ENCODE data around the gene GRID2IP.
"Not testable (repeated sequence)": the region's sequence is repeated elsewhere in the genome, so short reads cannot be mapped to it uniquely, and the experiment has no call there.

Gene GRID2IP

GRCh38 chr7:6451224-6451705 lies 100.0 kb downstream of the GRID2IP start:
- Histone ChIP-seq H3K27me3 (ENCODE audit: control insufficient read depth in 1 of 2, insufficient read depth in 1 of 2, low read length in 2 of 2) (no peaks in the 10 kb centered on the region), H2AFZ (ENCODE audit: low read depth, low read length) (no peak overlapping the region), H3K9me3 (ENCODE audit: control insufficient read depth, low read length) (no peaks in the 10 kb centered on the region), H3K4ac (ENCODE audit: low read depth in 1 of 2, low read length in 2 of 2) (no peak overlapping the region), H3K36me3 (ENCODE audit: control insufficient read depth in 1 of 2, insufficient read depth in 2 of 2, low read depth in 1 of 2, low read length in 2 of 2) (no peaks in the 10 kb centered on the region), H2BK15ac (ENCODE audit: low read depth, poor library complexity, severe bottlenecking) (no peak overlapping the region), H3K4me3 (ENCODE audit: insufficient read depth in 1 of 2, low read depth in 1 of 2, low read length in 2 of 2) (no peak overlapping the region), H2BK120ac (ENCODE audit: low read depth, low read length) (no peak overlapping the region), H2BK5ac (ENCODE audit: low read depth, low read length, poor library complexity, severe bottlenecking) (no peak overlapping the region), H3K9ac (ENCODE audit: low read length) (no peak overlapping the region), H3K18ac (ENCODE audit: low read depth in 1 of 2, low read length in 2 of 2) (no peak overlapping the region), H3K79me1 (replicated peaks; ENCODE audit: low read length, poor library complexity, severe bottlenecking) (peaks cover 3% of the 10 kb centered on the region), H3K4me2 (ENCODE audit: low read length, poor library complexity, severe bottlenecking) (no peak overlapping the region), H2AK5ac (ENCODE audit: low read length, severe bottlenecking) (no peak overlapping the region), H3K27ac (ENCODE audit: low read length, poor library complexity, severe bottlenecking) (no peak overlapping the region), H3K4me1 (ENCODE audit: control insufficient read depth, insufficient read depth, low read depth, low read length) (peaks cover 8% of the 10 kb centered on the region), H3K23ac (ENCODE audit: low read length in 2 of 2) (peak overlapping the region in 1 of 2 experiments; percentile 94), H4K8ac (ENCODE audit: low read length) (no peak overlapping the region), H2BK12ac (ENCODE audit: low read length in 2 of 2) (no peak overlapping the region), H3K14ac (ENCODE audit: low read length in 2 of 2) (no peak overlapping the region), H4K91ac (ENCODE audit: low read length) (no peak overlapping the region)
- WGBS, result 92% methylated on average over 6 of the region's 6 CpGs
- no peak for DNase-seq

- not testable (repeated sequence) for H3K27ac ChIP-seq (ENCODE audit: low read length, poor library complexity, severe bottlenecking); H3K79me1 ChIP-seq (replicated peaks; ENCODE audit: low read length, poor library complexity, severe bottlenecking); H3K18ac ChIP-seq (ENCODE audit: low read depth in 1 of 2, low read length in 2 of 2); H3K36me3 ChIP-seq (ENCODE audit: control insufficient read depth in 1 of 2, insufficient read depth in 2 of 2, low read depth in 1 of 2, low read length in 2 of 2); H2BK120ac ChIP-seq (ENCODE audit: low read depth, low read length); H3K9ac ChIP-seq (ENCODE audit: low read length); H2BK5ac ChIP-seq (ENCODE audit: low read depth, low read length, poor library complexity, severe bottlenecking); H4K8ac ChIP-seq (ENCODE audit: low read length); DNase-seq; H2BK15ac ChIP-seq (ENCODE audit: low read depth, poor library complexity, severe bottlenecking); H3K23ac ChIP-seq (ENCODE audit: low read length in 2 of 2); H3K14ac ChIP-seq (ENCODE audit: low read length in 2 of 2); H3K27me3 ChIP-seq (ENCODE audit: control insufficient read depth in 1 of 2, insufficient read depth in 1 of 2, low read length in 2 of 2); H3K4me3 ChIP-seq (ENCODE audit: insufficient read depth in 1 of 2, low read depth in 1 of 2, low read length in 2 of 2); H3K9me3 ChIP-seq (ENCODE audit: control insufficient read depth, low read length); H2AK5ac ChIP-seq (ENCODE audit: low read length, severe bottlenecking); H3K4ac ChIP-seq (ENCODE audit: low read depth in 1 of 2, low read length in 2 of 2); H2AFZ ChIP-seq (ENCODE audit: low read depth, low read length); H2BK12ac ChIP-seq (ENCODE audit: low read length in 2 of 2); H3K4me2 ChIP-seq (ENCODE audit: low read length, poor library complexity, severe bottlenecking); H4K91ac ChIP-seq (ENCODE audit: low read length)
- 96% methylated on average over 9 of the region's 10 CpGs for WGBS
- H3K4me1 ChIP-seq (ENCODE audit: control insufficient read depth, insufficient read depth, low read depth, low read length), result peaks cover 10% of the 10 kb centered on the region
These were observed 100.7 kb downstream of the GRID2IP start for GRCh38 chr7:6450591-6450990.

DNA sequence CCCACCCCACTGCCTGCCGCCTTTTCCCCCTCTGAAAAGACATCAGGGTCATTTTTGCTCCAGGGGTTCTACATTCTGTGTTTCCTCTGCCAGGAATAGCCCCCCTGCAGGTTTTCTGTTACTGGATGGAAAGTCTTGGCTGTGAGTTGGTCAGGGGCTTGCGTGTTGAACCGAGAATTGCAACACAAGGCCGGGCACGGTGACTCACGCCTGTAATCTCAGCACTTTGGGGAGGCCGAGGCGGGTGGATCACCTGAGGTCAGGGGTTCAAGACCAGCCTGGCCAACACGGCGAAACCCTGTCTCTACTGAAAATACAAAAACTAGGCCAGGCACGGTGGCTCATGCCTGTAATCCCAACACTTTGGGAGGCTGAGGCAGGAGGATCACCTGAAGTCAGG lies 101.4 kb downstream of the GRID2IP start:
- H3K27ac ChIP-seq (ENCODE audit: low read length, poor library complexity, severe bottlenecking); H3K18ac ChIP-seq (ENCODE audit: low read depth in 1 of 2, low read length in 2 of 2); H3K14ac ChIP-seq (ENCODE audit: low read length in 2 of 2); H4K91ac ChIP-seq (ENCODE audit: low read length); H2BK5ac ChIP-seq (ENCODE audit: low read depth, low read length, poor library complexity, severe bottlenecking); H3K4me3 ChIP-seq (ENCODE audit: insufficient read depth in 1 of 2, low read depth in 1 of 2, low read length in 2 of 2); H2AK5ac ChIP-seq (ENCODE audit: low read length, severe bottlenecking); H3K9ac ChIP-seq (ENCODE audit: low read length); H3K79me1 ChIP-seq (replicated peaks; ENCODE audit: low read length, poor library complexity, severe bottlenecking); H4K8ac ChIP-seq (ENCODE audit: low read length); H3K9me3 ChIP-seq (ENCODE audit: control insufficient read depth, low read length); H3K4me2 ChIP-seq (ENCODE audit: low read length, poor library complexity, severe bottlenecking); H3K4ac ChIP-seq (ENCODE audit: low read depth in 1 of 2, low read length in 2 of 2); DNase-seq; H2BK12ac ChIP-seq (ENCODE audit: low read length in 2 of 2); H2BK120ac ChIP-seq (ENCODE audit: low read depth, low read length); H3K23ac ChIP-seq (ENCODE audit: low read length in 2 of 2); H3K27me3 ChIP-seq (ENCODE audit: control insufficient read depth in 1 of 2, insufficient read depth in 1 of 2, low read length in 2 of 2); H2BK15ac ChIP-seq (ENCODE audit: low read depth, poor library complexity, severe bottlenecking); H2AFZ ChIP-seq (ENCODE audit: low read depth, low read length): not testable (repeated sequence)
- WGBS, result 86% methylated on average over 8 of the region's 11 CpGs
- H3K4me1 ChIP-seq (ENCODE audit: control insufficient read depth, insufficient read depth, low read depth, low read length), result peaks cover 10% of the 10 kb centered on the region
- peaks cover 8 to 11% of the 10 kb centered on the region in 2 experiments for H3K36me3 ChIP-seq (ENCODE audit: control insufficient read depth in 1 of 2, insufficient read depth in 2 of 2, low read depth in 1 of 2, low read length in 2 of 2)

GRCh38 chr7:6448943-6449543 lies 102.2 kb downstream of the GRID2IP start:
- Histone ChIP-seq H3K14ac (ENCODE audit: low read length in 2 of 2) (no peak overlapping the region), H3K4me1 (ENCODE audit: control insufficient read depth, insufficient read depth, low read depth, low read length) (peaks cover 15% of the 10 kb centered on the region), H3K4me2 (ENCODE audit: low read length, poor library complexity, severe bottlenecking) (peak overlapping the region; percentile 34), H2BK15ac (ENCODE audit: low read depth, poor library complexity, severe bottlenecking) (no peak overlapping the region), H3K18ac (ENCODE audit: low read depth in 1 of 2, low read length in 2 of 2) (no peak overlapping the region), H3K4ac (ENCODE audit: low read depth in 1 of 2, low read length in 2 of 2) (peak overlapping the region in 1 of 2 experiments; percentile 60), H3K79me1 (replicated peaks; ENCODE audit: low read length, poor library complexity, severe bottlenecking) (peaks cover 6% of the 10 kb centered on the region), H2BK12ac (ENCODE audit: low read length in 2 of 2) (no peak overlapping the region), H3K9me3 (ENCODE audit: control insufficient read depth, low read length) (no peaks in the 10 kb centered on the region), H3K27me3 (ENCODE audit: control insufficient read depth in 1 of 2, insufficient read depth in 1 of 2, low read length in 2 of 2) (no peaks in the 10 kb centered on the region), H2BK5ac (ENCODE audit: low read depth, low read length, poor library complexity, severe bottlenecking) (no peak overlapping the region), H2AK5ac (ENCODE audit: low read length, severe bottlenecking) (peak overlapping the region; percentile 95), H3K36me3 (ENCODE audit: control insufficient read depth in 1 of 2, insufficient read depth in 2 of 2, low read depth in 1 of 2, low read length in 2 of 2) (peaks cover 8 to 19% of the 10 kb centered on the region in 2 experiments), H3K23ac (ENCODE audit: low read length in 2 of 2) (no peak overlapping the region), H4K91ac (ENCODE audit: low read length) (no peak overlapping the region), H3K9ac (ENCODE audit: low read length) (no peak overlapping the region), H2AFZ (ENCODE audit: low read depth, low read length) (no peak overlapping the region), H3K4me3 (ENCODE audit: insufficient read depth in 1 of 2, low read depth in 1 of 2, low read length in 2 of 2) (peak overlapping the region in 1 of 2 experiments; percentile 98), H2BK120ac (ENCODE audit: low read depth, low read length) (no peak overlapping the region), H4K8ac (ENCODE audit: low read length) (peak overlapping the region; percentile 7), H3K27ac (ENCODE audit: low read length, poor library complexity, severe bottlenecking) (peak overlapping the region; percentile 29)
- WGBS, result 96% methylated on average over 16 of the region's 16 CpGs
- DNase-seq, result peak; percentile 27

Measured in mesenchymal stem cell (in vitro differentiated cells and primary cell).